GM06990 (cell line): ENCODE results near the gene ZC3H4.

ENCODE experiments used
- DNase-seq: peaks from one replicate; pipeline ENCODE4 v3.0.0-alpha.2; 2011; ENCODE audit not compliant: insufficient read length; ENCODE audit errors: extremely low read depth
- H3K27me3 ChIP-seq: replicated peaks from 2 replicates; pipeline ENCODE4 v1.6.0; 2011; ENCODE audit warnings: low read length; ENCODE audit not compliant: control insufficient read depth, insufficient read depth
- H3K36me3 ChIP-seq: 2 replicates; pipeline ENCODE4 v1.5.1; 2011; ENCODE audit warnings: low read length; ENCODE audit not compliant: control insufficient read depth, insufficient read depth
- H3K4me3 ChIP-seq: replicated peaks from 2 replicates; pipeline ENCODE4 v1.5.1; 2011; ENCODE audit warnings: low read depth, mild to moderate bottlenecking, control low read depth, low read length
- TF ChIP-seq, protein P1 (sequence below): IDR thresholded peaks from 2 replicates; pipeline ENCODE4 v1.5.1; 2011; ENCODE audit warnings: low read length, control low read depth, mild to moderate bottlenecking, inconsistent platforms; ENCODE audit not compliant: insufficient read depth, poor library complexity, severe bottlenecking

Gene ZC3H4

GRCh38 chr19:47070756-47071155 is 42.8 kb downstream of the ZC3H4 start:
- Histone ChIP-seq H3K36me3 (peaks cover 74% of the 10 kb centered on the region), H3K4me3 (no peak overlapping the region), H3K27me3 (no peaks in the 10 kb centered on the region)
- TF ChIP-seq, protein P1, sequence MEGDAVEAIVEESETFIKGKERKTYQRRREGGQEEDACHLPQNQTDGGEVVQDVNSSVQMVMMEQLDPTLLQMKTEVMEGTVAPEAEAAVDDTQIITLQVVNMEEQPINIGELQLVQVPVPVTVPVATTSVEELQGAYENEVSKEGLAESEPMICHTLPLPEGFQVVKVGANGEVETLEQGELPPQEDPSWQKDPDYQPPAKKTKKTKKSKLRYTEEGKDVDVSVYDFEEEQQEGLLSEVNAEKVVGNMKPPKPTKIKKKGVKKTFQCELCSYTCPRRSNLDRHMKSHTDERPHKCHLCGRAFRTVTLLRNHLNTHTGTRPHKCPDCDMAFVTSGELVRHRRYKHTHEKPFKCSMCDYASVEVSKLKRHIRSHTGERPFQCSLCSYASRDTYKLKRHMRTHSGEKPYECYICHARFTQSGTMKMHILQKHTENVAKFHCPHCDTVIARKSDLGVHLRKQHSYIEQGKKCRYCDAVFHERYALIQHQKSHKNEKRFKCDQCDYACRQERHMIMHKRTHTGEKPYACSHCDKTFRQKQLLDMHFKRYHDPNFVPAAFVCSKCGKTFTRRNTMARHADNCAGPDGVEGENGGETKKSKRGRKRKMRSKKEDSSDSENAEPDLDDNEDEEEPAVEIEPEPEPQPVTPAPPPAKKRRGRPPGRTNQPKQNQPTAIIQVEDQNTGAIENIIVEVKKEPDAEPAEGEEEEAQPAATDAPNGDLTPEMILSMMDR = no peak
- DNase-seq = no peak

DNA sequence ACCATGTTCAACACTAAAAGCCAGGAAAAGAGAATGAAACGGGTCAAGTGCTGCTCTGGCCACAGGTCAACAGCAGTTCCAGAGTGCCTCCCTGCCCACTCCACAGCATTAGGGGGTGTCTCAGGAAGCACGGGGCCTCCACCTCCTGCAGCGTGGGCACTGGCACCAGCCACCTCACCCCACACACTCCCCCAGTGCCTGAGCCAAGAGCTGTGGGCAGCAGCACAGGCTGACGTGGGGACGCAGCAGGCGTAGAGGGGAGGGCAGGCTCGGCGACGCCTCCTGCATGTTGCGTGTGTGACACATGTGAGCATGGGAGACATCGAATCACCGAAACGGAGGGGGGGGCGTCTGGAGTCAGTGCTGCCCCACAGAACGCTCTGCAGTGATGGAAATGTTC is 43.8 kb downstream of the ZC3H4 start:
- Histone ChIP-seq H3K27me3 (no peaks in the 10 kb centered on the region), H3K4me3 (no peak overlapping the region), H3K36me3 (peaks cover 71% of the 10 kb centered on the region)
- TF ChIP-seq, protein P1 = no peak
- DNase-seq = no peak

- Histone ChIP-seq H3K4me3 (no peak overlapping the region), H3K36me3 (peaks cover 65% of the 10 kb centered on the region), H3K27me3 (no peaks in the 10 kb centered on the region)
- no peak for DNase-seq
- TF ChIP-seq, protein P1 = no peak
Observed at GRCh38 chr19:47068876-47069406, 44.6 kb downstream of the ZC3H4 start.

- TF ChIP-seq, protein P1 = no peak
- H3K27me3 ChIP-seq = no peaks in the 10 kb centered on the region
- H3K4me3 ChIP-seq = no peak overlapping the region
- peaks cover 64% of the 10 kb centered on the region for H3K36me3 ChIP-seq
- no peak for DNase-seq
Observed at GRCh38 chr19:47068246-47068645, 45.3 kb downstream of the ZC3H4 start.

DNA sequence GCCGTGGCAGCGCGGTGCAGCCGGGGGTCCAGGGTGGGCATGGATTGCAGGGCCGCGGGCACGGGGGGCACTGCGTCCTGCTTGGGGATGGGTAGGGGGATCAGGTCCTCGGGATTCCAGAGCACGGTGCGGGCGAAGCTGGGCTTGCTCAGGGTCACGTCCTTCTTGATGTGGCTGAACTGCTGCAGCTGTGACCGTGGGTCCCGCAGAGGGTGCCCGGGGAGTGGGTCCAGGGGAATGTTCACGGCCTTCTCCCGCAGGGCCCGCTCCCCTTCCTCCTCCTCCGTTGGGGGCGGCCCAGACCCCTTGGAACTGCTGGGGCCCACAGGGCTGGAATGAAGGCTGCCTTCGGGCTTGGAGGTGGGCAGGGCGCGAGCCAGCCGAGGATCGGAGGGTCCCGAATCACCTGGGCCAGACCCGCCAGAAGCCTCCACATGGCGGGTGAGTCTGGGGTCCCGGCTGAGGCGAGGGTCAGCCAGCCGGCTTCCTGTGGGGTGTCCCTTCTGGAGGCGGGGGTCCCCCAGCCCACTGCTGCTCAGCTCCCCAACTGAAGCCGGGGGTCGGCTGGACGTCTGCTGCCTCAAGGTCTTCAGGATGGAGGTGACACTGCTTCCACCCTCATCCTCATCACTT is 46.2 kb downstream of the ZC3H4 start:
- TF ChIP-seq, protein P1 = no peak
- DNase-seq = no peak
- Histone ChIP-seq H3K27me3 (no peaks in the 10 kb centered on the region), H3K36me3 (peaks cover 61% of the 10 kb centered on the region), H3K4me3 (no peak overlapping the region)
